MM.1S (cell line): ENCODE data around the gene TMEM127.

Experiments used
- DNase-seq: peaks from one replicate; pipeline ENCODE4 v3.0.0-alpha.2; 2015
- H2AFZ ChIP-seq: fragments of 300-600 bp; sonication (generic); 2 replicates; pipeline ENCODE4 v1.6.0; 2016; ENCODE audit warnings: antibody characterized with exemption, low read length
- H3F3A ChIP-seq: fragments of 300-600 bp; sonication (generic); 2 replicates; pipeline ENCODE4 v1.6.1; 2016; ENCODE audit warnings: mild to moderate bottlenecking, antibody characterized with exemption, low read length, moderate library complexity, mixed read lengths; ENCODE audit not compliant: insufficient read depth
- H3K27ac ChIP-seq: fragments of 300-600 bp; sonication (generic); 2 replicates; pipeline ENCODE4 v1.5.1; 2016; ENCODE audit warnings: mild to moderate bottlenecking, low read length
- H3K27me3 ChIP-seq: fragments of 300-600 bp; sonication (generic); replicated peaks from 2 replicates; pipeline ENCODE4 v1.6.0; 2016; ENCODE audit warnings: low read length; ENCODE audit not compliant: insufficient read depth
- H3K36me3 ChIP-seq: fragments of 300-600 bp; sonication (generic); replicated peaks from 2 replicates; pipeline ENCODE4 v1.6.1; 2016; ENCODE audit warnings: mild to moderate bottlenecking, low read length, mixed read lengths; ENCODE audit not compliant: insufficient read depth
- H3K4me1 ChIP-seq: fragments of 300-600 bp; sonication (generic); 2 replicates; pipeline ENCODE4 v1.6.1; 2016; ENCODE audit warnings: low read length, mixed read lengths
- H3K4me2 ChIP-seq: fragments of 300-600 bp; sonication (generic); 2 replicates; pipeline ENCODE4 v1.6.0; 2016; ENCODE audit warnings: low read depth, low read length
- H3K4me3 ChIP-seq: fragments of 300-600 bp; sonication (generic); 2 replicates; pipeline ENCODE4 v1.5.1; 2016; ENCODE audit warnings: low read length, mixed read lengths
- H3K79me2 ChIP-seq: fragments of 300-600 bp; sonication (generic); 2 replicates; pipeline ENCODE4 v1.6.1; 2016; ENCODE audit warnings: mixed run types, low read length, mixed read lengths
- H3K9ac ChIP-seq: fragments of 300-600 bp; sonication (generic); 2 replicates; pipeline ENCODE4 v1.6.1; 2016; ENCODE audit warnings: low read length, mixed read lengths
- H3K9me2 ChIP-seq: fragments of 300-600 bp; sonication (generic); replicated peaks from 2 replicates; pipeline ENCODE4 v1.6.1; 2016; ENCODE audit warnings: mild to moderate bottlenecking, low read length, mixed read lengths; ENCODE audit not compliant: insufficient read depth
- H3K9me3 ChIP-seq: fragments of 300-600 bp; sonication (generic); replicated peaks from 2 replicates; pipeline ENCODE4 v1.6.1; 2016; ENCODE audit warnings: mild to moderate bottlenecking, low read length, mixed read lengths; ENCODE audit not compliant: insufficient read depth
- H4K20me1 ChIP-seq: fragments of 300-600 bp; sonication (generic); 2 replicates; pipeline ENCODE4 v1.6.1; 2016; ENCODE audit warnings: mild to moderate bottlenecking, low read length, moderate library complexity, mixed read lengths; ENCODE audit not compliant: insufficient read depth
- EZH2 ChIP-seq: fragments of 300-600 bp; sonication (generic); optimal IDR thresholded peaks from 2 replicates; pipeline ENCODE3; 2017; ENCODE audit warnings: low read depth, mild to moderate bottlenecking, antibody characterized with exemption, low read length, mixed read lengths
- EZH2phosphoT487 ChIP-seq: fragments of 300-600 bp; sonication (generic); IDR thresholded peaks from 2 replicates; pipeline ENCODE4 v1.6.1; 2018; ENCODE audit warnings: antibody characterized with exemption, low read length
- TF ChIP-seq, protein P1 (sequence below): fragments of 300-600 bp; sonication (generic); IDR thresholded peaks from 2 replicates; pipeline ENCODE4 v1.5.1; 2016; ENCODE audit warnings: antibody characterized with exemption, low read length, mixed read lengths

The TMEM127 gene

DNA sequence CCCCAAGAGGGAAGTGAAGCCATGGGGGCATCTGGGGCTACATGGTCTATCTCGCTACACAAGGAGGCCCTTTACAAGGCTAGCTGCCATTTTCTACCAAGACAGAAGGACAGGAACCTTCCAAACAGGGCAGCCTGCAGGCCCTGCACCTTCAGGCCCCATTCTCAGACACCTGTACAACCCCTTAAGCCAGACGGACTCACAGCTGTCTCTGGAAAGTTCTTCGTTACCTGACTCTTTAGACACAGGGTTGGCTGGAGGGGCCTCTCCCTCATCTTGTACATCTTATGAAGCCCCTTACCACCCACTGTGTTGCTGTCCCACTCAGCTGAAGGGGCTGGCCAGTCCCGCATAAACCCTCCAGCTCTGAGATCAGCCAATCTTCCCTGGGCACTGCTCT lies 17.2 kb downstream of the TMEM127 start:
- Histone ChIP-seq H3K36me3 (no peaks in the 10 kb centered on the region; the same call in 1 of the 2 replicates), H3K9me2 (no peaks in the 10 kb centered on the region), H3K4me2 (no peak overlapping the region), H3F3A (peaks cover 17% of the 10 kb centered on the region), H3K79me2 (no peaks in the 10 kb centered on the region), H4K20me1 (no peaks in the 10 kb centered on the region), H3K27ac (no peak overlapping the region), H3K9ac (no peak overlapping the region), H2AFZ (no peak overlapping the region), H3K27me3 (no peaks in the 10 kb centered on the region), H3K4me1 (peaks cover 48% of the 10 kb centered on the region), H3K4me3 (no peak overlapping the region), H3K9me3 (no peaks in the 10 kb centered on the region)
- TF ChIP-seq EZH2phosphoT487 (no peak), EZH2 (no peak)
- TF ChIP-seq, protein P1, sequence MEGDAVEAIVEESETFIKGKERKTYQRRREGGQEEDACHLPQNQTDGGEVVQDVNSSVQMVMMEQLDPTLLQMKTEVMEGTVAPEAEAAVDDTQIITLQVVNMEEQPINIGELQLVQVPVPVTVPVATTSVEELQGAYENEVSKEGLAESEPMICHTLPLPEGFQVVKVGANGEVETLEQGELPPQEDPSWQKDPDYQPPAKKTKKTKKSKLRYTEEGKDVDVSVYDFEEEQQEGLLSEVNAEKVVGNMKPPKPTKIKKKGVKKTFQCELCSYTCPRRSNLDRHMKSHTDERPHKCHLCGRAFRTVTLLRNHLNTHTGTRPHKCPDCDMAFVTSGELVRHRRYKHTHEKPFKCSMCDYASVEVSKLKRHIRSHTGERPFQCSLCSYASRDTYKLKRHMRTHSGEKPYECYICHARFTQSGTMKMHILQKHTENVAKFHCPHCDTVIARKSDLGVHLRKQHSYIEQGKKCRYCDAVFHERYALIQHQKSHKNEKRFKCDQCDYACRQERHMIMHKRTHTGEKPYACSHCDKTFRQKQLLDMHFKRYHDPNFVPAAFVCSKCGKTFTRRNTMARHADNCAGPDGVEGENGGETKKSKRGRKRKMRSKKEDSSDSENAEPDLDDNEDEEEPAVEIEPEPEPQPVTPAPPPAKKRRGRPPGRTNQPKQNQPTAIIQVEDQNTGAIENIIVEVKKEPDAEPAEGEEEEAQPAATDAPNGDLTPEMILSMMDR, result no peak
- no peak for DNase-seq

DNA sequence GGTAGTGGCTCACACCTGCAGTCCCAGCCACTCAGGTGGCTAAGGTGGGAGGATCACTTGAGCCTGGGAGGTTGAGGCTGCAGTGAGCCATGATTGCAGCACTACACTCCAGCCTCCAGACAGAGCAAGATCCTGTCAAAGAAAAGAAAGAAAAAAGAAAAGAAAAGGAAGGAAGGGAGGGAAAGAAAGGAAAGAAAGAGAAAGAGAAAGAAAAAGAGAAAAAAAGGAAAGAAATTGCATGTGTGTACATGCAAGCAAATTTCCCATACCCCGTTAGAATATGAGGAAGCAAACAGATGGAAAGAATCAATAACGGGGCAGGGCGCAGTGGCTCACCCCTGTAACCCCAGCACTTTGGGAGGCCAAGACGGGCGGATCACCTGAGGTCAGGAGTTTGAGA lies 17.9 kb downstream of the TMEM127 start:
- Histone ChIP-seq H3K9me2 (no peaks in the 10 kb centered on the region), H3F3A (peaks cover 24% of the 10 kb centered on the region), H3K4me2 (no peak overlapping the region), H3K9ac (no peak overlapping the region), H3K27ac (no peak overlapping the region), H3K27me3 (no peaks in the 10 kb centered on the region), H3K79me2 (no peaks in the 10 kb centered on the region), H3K4me1 (peaks cover 56% of the 10 kb centered on the region), H3K4me3 (no peak overlapping the region), H4K20me1 (no peaks in the 10 kb centered on the region), H3K9me3 (no peaks in the 10 kb centered on the region), H2AFZ (no peak overlapping the region), H3K36me3 (no peaks in the 10 kb centered on the region; the same call in 1 of the 2 replicates)
- no peak for TF ChIP-seq EZH2phosphoT487
- no peak for TF ChIP-seq EZH2
- TF ChIP-seq, protein P1, result no peak
- no peak for DNase-seq

DNA sequence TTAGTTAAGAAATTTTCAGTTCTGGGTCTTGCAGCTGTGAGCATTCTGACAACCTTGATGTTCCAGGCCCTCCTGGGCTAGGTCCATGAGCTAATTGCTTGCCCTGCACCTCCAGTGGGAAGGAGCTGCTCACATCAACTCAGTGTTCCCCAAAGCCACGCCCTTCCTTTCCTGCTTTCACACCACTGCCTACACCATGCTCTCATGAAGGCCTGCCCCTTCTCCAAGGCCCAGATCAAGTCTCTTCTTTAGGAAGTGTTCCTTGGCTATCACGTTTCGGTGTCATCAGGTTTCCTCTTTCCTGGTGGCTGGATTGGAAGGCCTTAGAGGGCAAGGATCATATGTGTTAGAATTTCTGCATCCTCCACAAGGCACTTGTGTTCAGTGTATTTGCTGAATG lies 18.8 kb downstream of the TMEM127 start:
- Histone ChIP-seq H3F3A (peaks cover 32% of the 10 kb centered on the region), H3K9me2 (no peaks in the 10 kb centered on the region), H3K27ac (peak overlapping the region; percentile 61; the same call in 1 of the 2 replicates), H4K20me1 (no peaks in the 10 kb centered on the region), H3K79me2 (no peaks in the 10 kb centered on the region), H3K4me2 (no peak overlapping the region), H3K9me3 (no peaks in the 10 kb centered on the region), H2AFZ (no peak overlapping the region), H3K27me3 (no peaks in the 10 kb centered on the region), H3K4me1 (peaks cover 54% of the 10 kb centered on the region), H3K9ac (no peak overlapping the region), H3K36me3 (no peaks in the 10 kb centered on the region), H3K4me3 (no peak overlapping the region)
- DNase-seq, result no peak
- TF ChIP-seq EZH2 (no peak), EZH2phosphoT487 (no peak)
- TF ChIP-seq, protein P1, result no peak
